Calu3 (cell line): ENCODE results near the gene IRAK4. TPM values are rescaled to one million over a fixed set of nuclear protein-coding genes. Genes with fewer than 3 reads are reported as not detected.
A peak's percentile ranks its signal among the peaks of the same experiment; 100 is the strongest.

Experiments used
- BruUV-seq: library from RNA; stranded (reverse); fragments of 400-500 nt; replicated peaks from 2 replicates; lab custom pipeline; 2021; lab: Mats Ljungman, UMichigan
- CTCF ChIA-PET: fragments of 300-600 bp; sonication (Branson Sonifier 250); formaldehyde crosslinking; loops from one replicate; lab custom pipeline; 2022; ENCODE audit warnings: antibody characterized with exemption; lab: Charles Lee
- DNase-seq: peaks from one replicate; pipeline ENCODE4 v3.0.0; 2022
- H3K27ac Mint-ChIP-seq: one replicate; pipeline ENCODE4 v1.8.0; 2022; ENCODE audit warnings: mixed read lengths; ENCODE audit not compliant: unreplicated experiment
- H3K27me3 Mint-ChIP-seq: one replicate; pipeline ENCODE4 v1.8.0; 2022; ENCODE audit warnings: mixed read lengths; ENCODE audit not compliant: unreplicated experiment
- H3K36me3 Mint-ChIP-seq: one replicate; pipeline ENCODE4 v1.8.0; 2022; ENCODE audit warnings: mild to moderate bottlenecking, moderate library complexity, mixed read lengths; ENCODE audit not compliant: insufficient read depth, unreplicated experiment
- H3K4me1 Mint-ChIP-seq: one replicate; pipeline ENCODE4 v1.8.0; 2022; ENCODE audit warnings: mild to moderate bottlenecking, low read depth, mixed read lengths; ENCODE audit not compliant: unreplicated experiment
- H3K4me3 Mint-ChIP-seq: one replicate; pipeline ENCODE4 v1.8.0; 2022; ENCODE audit warnings: mild to moderate bottlenecking, low read depth, moderate library complexity, mixed read lengths; ENCODE audit not compliant: unreplicated experiment
- H3K9me3 Mint-ChIP-seq: one replicate; pipeline ENCODE4 v1.8.0; 2022; ENCODE audit warnings: low read depth, mixed read lengths; ENCODE audit not compliant: unreplicated experiment
- intact Hi-C: fragments of 100-400 bp; cut with micrococcal nuclease; formaldehyde crosslinking; loops from one replicate; pipeline ENCODE4 v1.10.0; 2022; ENCODE audit not compliant: unreplicated experiment
- total RNA-seq: library from RNA; stranded (reverse); gene quantifications from 2 replicates; pipeline ENCODE4 v1.2.3, GENCODE V29; 2022
- TF ChIP-seq, protein P1 (sequence below): fragments of 200-600 bp; IDR thresholded peaks from one replicate; pipeline ENCODE4 v1.8.0; 2022; ENCODE audit warnings: antibody characterized with exemption; ENCODE audit not compliant: unreplicated experiment

The IRAK4 gene
- total RNA-seq, 1 experiment from 2014 or later, result 8.4 TPM

DNA sequence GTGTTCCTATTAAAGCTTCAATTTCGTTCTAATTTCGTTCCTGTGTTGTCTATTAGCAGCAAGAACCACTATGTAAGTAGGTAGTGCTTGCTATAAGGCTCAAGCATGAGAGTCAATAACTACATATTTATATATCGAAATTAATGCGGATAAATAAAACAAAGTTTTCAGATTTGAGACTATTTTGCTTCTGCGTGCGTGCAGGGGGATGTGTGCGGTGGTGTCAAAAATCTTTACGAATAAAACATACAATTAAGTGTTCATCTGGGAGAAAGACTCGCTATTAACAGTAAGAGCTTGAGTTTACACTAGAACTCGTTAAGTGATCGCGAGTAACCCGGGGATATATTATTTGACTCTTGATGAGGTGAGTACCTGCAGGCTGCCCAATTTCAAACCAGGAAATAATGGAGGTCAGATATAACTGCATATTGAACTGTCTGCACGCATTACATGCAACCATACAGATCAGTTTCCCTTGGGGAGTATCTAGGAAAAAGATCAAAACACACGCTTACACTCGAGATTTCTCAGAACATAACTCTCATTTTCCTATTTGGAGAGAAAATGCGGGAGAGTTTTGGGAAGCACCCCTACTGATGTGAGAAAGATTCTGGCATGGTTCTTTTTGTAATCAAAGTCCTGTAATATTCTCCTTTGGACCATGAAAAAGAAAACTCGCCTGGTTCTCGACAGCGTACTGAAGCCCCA is 46.6 kb downstream of the IRAK4 start:
- Mint-ChIP-seq H3K36me3 (peaks cover 28% of the 10 kb centered on the region), H3K4me3 (peak overlapping the region; percentile 81), H3K9me3 (no peaks in the 10 kb centered on the region), H3K27me3 (no peaks in the 10 kb centered on the region), H3K4me1 (no peaks in the 10 kb centered on the region), H3K27ac (peak overlapping the region; percentile 79)
- BruUV-seq, result TSS peak; percentile 37
- intact Hi-C loops, result no loop called here
- CTCF ChIA-PET, result interaction anchor here (0.7 to 2.3 kb wide), 3 partner anchors 29 to 365 kb away, joined by 3 to 10 read pairs (median 4); no protein-coding TSS in a partner anchor
- TF ChIP-seq, protein P1, sequence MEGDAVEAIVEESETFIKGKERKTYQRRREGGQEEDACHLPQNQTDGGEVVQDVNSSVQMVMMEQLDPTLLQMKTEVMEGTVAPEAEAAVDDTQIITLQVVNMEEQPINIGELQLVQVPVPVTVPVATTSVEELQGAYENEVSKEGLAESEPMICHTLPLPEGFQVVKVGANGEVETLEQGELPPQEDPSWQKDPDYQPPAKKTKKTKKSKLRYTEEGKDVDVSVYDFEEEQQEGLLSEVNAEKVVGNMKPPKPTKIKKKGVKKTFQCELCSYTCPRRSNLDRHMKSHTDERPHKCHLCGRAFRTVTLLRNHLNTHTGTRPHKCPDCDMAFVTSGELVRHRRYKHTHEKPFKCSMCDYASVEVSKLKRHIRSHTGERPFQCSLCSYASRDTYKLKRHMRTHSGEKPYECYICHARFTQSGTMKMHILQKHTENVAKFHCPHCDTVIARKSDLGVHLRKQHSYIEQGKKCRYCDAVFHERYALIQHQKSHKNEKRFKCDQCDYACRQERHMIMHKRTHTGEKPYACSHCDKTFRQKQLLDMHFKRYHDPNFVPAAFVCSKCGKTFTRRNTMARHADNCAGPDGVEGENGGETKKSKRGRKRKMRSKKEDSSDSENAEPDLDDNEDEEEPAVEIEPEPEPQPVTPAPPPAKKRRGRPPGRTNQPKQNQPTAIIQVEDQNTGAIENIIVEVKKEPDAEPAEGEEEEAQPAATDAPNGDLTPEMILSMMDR, result no peak
- DNase-seq, result no peak

DNA sequence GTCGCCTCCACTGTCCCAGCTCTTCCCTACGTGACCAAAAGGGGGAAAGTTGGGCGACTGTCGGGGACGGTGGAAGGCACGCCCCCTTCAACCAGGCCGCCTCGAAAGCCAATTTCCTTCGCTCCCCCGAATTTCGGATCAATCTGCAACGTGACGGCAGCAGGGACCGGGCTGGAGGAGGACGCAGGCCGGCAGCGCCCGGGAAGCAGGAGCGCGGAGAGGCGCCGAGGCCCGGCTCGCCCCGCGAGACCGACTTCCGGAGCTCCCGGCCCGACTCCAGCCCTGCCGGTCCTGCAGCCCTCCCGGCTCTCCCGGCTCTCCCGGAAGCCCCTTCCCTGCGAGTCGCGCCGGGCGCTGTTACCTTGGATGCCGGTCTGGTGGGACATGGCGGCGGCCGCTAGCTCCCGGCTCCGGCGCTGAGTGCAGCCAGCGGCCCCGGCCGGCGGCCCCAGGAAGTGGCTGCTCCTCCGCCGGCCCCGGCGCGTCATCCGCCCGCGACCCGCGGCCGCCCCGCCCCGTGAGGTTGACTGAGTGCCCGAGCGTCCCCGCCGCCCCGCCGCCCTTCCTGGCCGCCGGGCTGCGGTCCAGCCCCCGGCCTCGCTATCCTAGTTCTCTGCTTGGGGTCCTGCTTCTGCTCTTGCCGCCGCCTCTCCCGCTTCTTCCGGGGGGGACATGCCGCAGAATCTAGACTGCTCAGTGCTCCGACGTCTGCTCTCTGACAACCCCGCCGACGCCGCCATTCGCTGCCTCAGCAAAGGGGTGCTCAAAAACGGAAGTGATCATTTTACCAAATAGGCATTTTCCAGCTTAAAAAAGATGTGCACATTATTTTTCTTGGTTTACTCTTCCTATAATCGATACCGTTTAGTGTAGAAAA is 47.3 kb downstream of the IRAK4 start, which contains the start of gene TWF1:
TSS of gene TWF1 (minus strand) at position 458 of the 877 bp plus-strand sequence. CDS start at position 386, 72 bp downstream.
- Mint-ChIP-seq H3K4me1 (no peaks in the 10 kb centered on the region), H3K36me3 (peaks cover 28% of the 10 kb centered on the region), H3K9me3 (no peaks in the 10 kb centered on the region), H3K4me3 (peak within 1 kb of the TSS; percentile 81), H3K27ac (peak within 1 kb of the TSS; percentile 90), H3K27me3 (no peaks in the 10 kb centered on the region)
- CTCF ChIA-PET, result interaction anchor here (0.5 to 2.3 kb wide), 3 partner anchors 30 to 145 kb away, joined by 3 to 10 read pairs (median 4); no protein-coding TSS in a partner anchor
- TF ChIP-seq, protein P1, result peak; percentile 32
- no TSS peak for BruUV-seq
- intact Hi-C loops, result no loop called here
- peak; percentile 84 for DNase-seq

DNA sequence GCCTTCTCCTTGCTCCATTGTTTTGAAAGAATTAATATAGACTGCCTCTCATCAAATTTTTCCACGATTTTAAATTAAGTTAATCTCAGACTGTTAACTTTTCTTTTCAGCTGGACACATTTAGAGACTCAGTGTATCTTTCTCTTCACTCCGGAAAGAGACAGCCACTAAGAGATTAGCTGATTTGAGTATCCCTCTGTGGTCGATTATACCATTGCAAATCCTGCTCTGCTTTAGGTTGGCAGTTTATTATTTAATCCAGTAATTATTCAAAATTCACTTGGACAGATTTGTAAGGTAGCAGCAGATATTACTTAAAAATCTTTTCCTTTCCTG is 48.0 kb downstream of the IRAK4 start:
- CTCF ChIA-PET, result interaction anchor here (2.3 kb wide), 1 partner anchor 76 kb away, joined by 10 read pairs; no protein-coding TSS in a partner anchor
- H3K36me3 Mint-ChIP-seq, result peaks cover 28% of the 10 kb centered on the region
- no peak for DNase-seq
- intact Hi-C loops, result no loop called here
- H3K4me3 Mint-ChIP-seq, result peak overlapping the region; percentile 81
- no peaks in the 10 kb centered on the region for H3K27me3 Mint-ChIP-seq
- TF ChIP-seq, protein P1, result no peak
- BruUV-seq, result TSS peak; percentile 88
- H3K9me3 Mint-ChIP-seq, result no peaks in the 10 kb centered on the region
- peak overlapping the region; percentile 90 for H3K27ac Mint-ChIP-seq
- H3K4me1 Mint-ChIP-seq, result no peaks in the 10 kb centered on the region

DNA sequence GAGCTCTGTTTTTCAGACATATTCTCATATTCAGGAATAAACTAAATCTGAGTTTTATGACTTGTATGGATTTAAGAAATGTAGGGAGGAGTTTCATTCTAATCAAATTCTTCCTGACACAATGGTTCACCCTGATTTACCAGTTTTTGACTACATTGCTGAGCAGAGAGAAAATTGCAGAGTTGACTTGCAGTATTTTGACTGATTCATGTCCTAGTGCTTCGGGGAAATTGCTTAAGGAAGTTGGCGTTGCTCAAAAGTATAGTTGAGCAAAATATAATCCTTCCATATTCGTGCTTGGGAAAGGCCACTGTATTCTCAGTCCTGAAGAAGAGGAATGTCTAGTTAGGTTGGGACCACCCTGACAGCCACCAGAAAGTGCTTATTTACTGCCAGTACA is 48.6 kb downstream of the IRAK4 start:
- Mint-ChIP-seq H3K27ac (peak overlapping the region; percentile 90), H3K4me1 (no peaks in the 10 kb centered on the region), H3K9me3 (no peaks in the 10 kb centered on the region), H3K36me3 (peaks cover 28% of the 10 kb centered on the region), H3K27me3 (no peaks in the 10 kb centered on the region), H3K4me3 (peak overlapping the region; percentile 81)
- TF ChIP-seq, protein P1, result no peak
- CTCF ChIA-PET, result no interaction called here
- intact Hi-C loops, result no loop called here
- no TSS peak for BruUV-seq
- no peak for DNase-seq
